ENCODE measurements around the gene CLK4.

Gene CLK4

DNA sequence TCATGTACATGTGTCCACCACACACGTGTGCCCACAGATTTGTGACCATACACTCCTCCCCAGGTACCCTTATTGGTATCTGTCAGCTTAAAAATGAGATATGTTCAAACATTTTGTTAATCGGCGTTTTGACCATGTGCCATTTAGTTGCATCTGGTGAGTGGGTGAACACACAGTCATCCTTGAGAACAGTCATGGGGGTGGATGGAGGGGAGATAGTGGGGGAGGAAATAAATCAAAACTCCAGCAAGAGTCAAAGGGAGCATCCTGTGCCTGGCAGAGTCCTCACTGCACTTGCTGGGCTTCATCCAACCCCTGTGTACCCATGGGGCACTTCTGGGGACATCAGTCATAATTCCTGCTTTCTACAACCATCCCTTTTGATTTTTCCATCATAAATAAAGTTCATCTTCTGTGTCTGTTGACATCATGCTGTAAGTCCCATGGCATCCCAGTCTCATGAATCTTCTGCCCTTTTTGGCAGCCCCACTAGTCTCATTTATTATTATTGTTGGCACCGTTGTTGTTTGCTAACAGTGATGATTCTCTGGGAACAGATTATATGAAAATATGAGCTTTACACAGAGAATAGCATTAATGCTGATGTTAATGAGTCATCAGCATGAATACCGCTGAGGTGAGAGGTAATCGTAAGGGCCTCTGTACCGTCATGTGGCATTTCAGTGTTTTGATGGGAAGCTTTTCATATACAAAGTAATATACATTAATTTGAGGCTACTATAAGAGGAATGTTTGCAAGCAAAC, 24.4 kb upstream of the CLK4 start:
- TF ChIP-seq, protein P1, sequence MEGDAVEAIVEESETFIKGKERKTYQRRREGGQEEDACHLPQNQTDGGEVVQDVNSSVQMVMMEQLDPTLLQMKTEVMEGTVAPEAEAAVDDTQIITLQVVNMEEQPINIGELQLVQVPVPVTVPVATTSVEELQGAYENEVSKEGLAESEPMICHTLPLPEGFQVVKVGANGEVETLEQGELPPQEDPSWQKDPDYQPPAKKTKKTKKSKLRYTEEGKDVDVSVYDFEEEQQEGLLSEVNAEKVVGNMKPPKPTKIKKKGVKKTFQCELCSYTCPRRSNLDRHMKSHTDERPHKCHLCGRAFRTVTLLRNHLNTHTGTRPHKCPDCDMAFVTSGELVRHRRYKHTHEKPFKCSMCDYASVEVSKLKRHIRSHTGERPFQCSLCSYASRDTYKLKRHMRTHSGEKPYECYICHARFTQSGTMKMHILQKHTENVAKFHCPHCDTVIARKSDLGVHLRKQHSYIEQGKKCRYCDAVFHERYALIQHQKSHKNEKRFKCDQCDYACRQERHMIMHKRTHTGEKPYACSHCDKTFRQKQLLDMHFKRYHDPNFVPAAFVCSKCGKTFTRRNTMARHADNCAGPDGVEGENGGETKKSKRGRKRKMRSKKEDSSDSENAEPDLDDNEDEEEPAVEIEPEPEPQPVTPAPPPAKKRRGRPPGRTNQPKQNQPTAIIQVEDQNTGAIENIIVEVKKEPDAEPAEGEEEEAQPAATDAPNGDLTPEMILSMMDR (IDR thresholded peaks at IDR 0.05; ENCODE audit: low read depth, low read length, missing control alignments): no peak
- no peak for DNase-seq (ENCODE audit: low read depth)
- no peak overlapping the region for H3K4me3 ChIP-seq (ENCODE audit: low read depth, low read length)

DNA sequence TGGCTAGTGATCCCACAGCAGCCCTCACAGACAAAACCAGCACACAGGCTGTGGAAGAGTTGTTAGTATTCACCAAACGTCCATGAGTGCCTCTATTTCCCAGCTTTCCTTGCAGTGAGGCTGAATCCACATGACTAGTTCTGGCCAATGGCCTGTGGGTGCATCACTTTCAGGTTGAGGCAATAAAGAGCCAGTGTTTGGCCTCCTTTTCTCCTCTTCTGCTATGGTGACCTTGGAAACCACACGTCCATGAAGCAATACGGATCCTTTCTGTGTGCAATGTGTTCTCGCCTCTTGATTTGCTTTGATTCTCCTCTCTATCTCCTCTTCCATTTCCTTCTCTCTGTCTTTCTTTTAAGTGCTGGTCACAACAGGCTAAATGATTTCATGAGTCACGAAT, 23.4 kb upstream of the CLK4 start:
- TF ChIP-seq, protein P1 (IDR thresholded peaks at IDR 0.05; ENCODE audit: low read depth, low read length, missing control alignments): no peak
- DNase-seq (ENCODE audit: low read depth): no peak
- H3K4me3 ChIP-seq (ENCODE audit: low read depth, low read length): no peak overlapping the region

DNA sequence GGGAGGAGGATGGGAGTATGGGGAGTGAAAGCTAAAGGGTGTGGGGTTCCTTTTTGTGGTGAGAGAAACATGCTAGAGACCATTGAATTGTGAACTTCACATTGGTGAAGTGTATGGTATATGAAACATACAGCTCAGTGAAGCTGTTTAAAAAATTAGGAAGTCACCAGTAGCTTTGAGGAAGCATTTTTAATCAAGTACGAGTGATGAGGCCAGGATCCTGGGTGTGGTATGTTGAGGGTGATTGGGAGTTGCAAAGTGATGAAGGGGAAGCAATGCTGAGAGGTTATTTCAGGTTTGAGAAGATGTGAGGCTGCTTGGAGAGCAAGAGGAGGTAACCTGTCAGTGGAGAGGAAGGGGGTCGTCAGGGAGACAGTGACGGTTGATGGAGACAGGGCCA, 22.7 kb upstream of the CLK4 start:
- TF ChIP-seq, protein P1 (IDR thresholded peaks at IDR 0.05; ENCODE audit: low read depth, low read length, missing control alignments): no peak
- no peak for DNase-seq (ENCODE audit: low read depth)

DNA sequence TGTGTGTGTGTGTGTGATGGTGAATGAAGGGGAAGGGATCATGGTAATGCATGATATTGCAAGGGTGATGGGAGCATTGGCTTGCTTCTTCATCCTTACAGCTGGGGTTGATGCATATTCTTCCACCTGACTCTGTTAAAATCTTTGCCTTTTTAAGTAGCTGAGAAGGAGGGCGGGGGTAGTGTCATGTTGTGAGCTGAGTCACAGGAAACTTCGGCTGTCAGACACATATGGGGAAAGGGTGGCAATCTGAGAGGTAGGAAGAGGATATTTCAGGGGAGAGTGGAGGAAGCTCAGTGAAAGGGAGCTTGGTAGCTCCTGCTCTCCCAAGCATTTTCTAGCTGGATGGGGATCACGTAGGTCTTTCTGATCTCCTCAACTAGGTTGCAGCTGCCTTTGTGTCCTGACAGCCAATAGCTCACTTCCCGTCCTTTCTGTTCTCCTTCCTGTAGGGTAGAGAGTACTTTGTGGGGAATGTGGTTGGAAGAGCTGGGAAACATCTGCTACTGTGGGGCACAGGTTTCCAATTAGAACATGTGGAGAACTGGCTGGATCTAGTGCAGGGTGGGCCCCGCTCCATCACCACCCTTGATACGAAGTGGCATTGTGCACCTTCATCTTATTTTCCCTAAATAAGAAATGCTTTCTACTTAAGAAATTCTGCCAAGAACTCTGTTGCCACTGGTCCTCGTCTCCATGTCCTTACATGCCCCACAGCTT, 18.1 kb upstream of the CLK4 start:
- H3K4me3 ChIP-seq (ENCODE audit: low read depth, low read length): no peak overlapping the region
- TF ChIP-seq, protein P1 (IDR thresholded peaks at IDR 0.05; ENCODE audit: low read depth, low read length, missing control alignments): no peak
- DNase-seq (ENCODE audit: low read depth): no peak

More for the DNA sequence above, 22.7 kb upstream of the CLK4 start:
- no peak overlapping the region for H3K4me3 ChIP-seq (ENCODE audit: low read depth, low read length)

DNA sequence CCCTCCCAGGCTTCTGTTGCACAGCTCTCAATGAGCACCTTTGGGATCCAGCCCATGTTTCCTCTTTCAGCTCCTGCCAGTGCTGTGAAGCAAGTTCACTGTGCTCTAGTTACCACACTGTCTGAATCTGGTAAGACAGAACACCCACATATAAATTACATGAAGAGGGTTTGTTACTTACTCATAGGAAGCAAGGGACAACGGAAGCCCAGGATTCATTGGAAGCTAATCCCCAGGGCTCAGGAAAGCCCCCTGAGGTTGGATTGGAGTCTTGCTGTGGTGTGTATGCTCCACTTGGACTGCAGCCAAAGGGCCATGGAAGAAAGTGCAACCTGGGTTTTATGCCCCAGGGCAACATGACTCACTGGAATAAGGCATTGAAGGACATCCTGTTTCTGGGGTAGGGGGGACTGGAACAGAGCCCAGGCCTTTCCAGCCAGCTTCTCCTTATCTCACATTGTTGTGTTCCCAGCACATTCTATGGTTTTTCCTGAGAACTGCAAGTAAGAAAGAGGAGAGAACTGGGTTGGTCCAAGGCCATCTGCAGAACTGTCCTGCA, 15.6 kb upstream of the CLK4 start:
- no peak for DNase-seq (ENCODE audit: low read depth)
- TF ChIP-seq, protein P1 (IDR thresholded peaks at IDR 0.05; ENCODE audit: low read depth, low read length, missing control alignments): no peak
- H3K4me3 ChIP-seq (ENCODE audit: low read depth, low read length): no peak overlapping the region

DNA sequence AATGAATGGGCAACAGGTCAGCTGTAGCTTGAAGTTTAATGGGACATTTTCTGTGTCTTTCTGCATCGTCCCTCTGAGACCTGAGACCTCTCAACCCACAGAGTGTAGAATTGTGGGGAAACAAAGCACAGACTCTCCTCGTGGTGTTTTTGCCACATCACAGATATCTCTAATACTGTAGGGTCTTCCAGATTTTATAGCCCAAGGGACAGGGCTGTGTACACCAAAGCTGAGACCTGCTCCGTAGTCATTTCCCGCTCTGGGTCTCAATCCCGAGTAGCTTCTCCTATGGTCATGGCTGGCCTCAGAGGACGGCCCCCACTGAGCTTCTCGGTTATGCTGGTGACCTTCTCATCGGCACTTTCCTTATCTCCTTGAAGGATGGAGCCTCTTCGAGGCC, 14.9 kb upstream of the CLK4 start:
- DNase-seq (ENCODE audit: low read depth): no peak
- TF ChIP-seq, protein P1 (IDR thresholded peaks at IDR 0.05; ENCODE audit: low read depth, low read length, missing control alignments): no peak
- H3K4me3 ChIP-seq (ENCODE audit: low read depth, low read length): no peak overlapping the region
